SK-N-SH treated with all-trans-retinoic acid at 6 μM for 48 hours (cell line): Measurements from ENCODE around the gene MFSD6.

Experiments used
- ATAC-seq: fragments of 200-7000 bp; cut with Tn5 transposase; 3 replicates; pipeline ENCODE4 v1.9.1; 2020; ENCODE audit warnings: mild to moderate bottlenecking, moderate library complexity
- ARNTL ChIP-seq: fragments of 450-650 bp; formaldehyde crosslinking; IDR thresholded peaks from 2 replicates; pipeline ENCODE4 v1.5.0; 2020; ENCODE audit warnings: low read depth, mild to moderate bottlenecking, moderate library complexity, borderline replicate concordance
- BACH2 ChIP-seq: fragments of 250-450 bp; sonication (Bioruptor Pico); IDR thresholded peaks from 2 replicates; pipeline ENCODE4 v1.9.0; 2021; ENCODE audit warnings: mild to moderate bottlenecking, borderline replicate concordance
- CREB5 ChIP-seq: fragments of 250-450 bp; sonication (Bioruptor Pico); IDR thresholded peaks from 2 replicates; pipeline ENCODE4 v1.5.1; 2020; ENCODE audit warnings: low read depth, mild to moderate bottlenecking, moderate library complexity
- CSDC2 ChIP-seq: fragments of 250-450 bp; sonication (Bioruptor Pico); IDR thresholded peaks from 2 replicates; pipeline ENCODE4 v1.5.0; 2020; ENCODE audit warnings: mild to moderate bottlenecking, moderate library complexity
- ESRRG ChIP-seq: fragments of 250-450 bp; sonication (Bioruptor Pico); IDR thresholded peaks from 2 replicates; pipeline ENCODE4 v1.6.1; 2021; ENCODE audit warnings: mild to moderate bottlenecking
- GLIS3 ChIP-seq: fragments of 250-450 bp; sonication (Bioruptor Pico); IDR thresholded peaks from 2 replicates; pipeline ENCODE4 v1.5.0; 2020; ENCODE audit warnings: mild to moderate bottlenecking, moderate library complexity
- ISL1 ChIP-seq: fragments of 250-450 bp; sonication (Bioruptor Pico); IDR thresholded peaks from 2 replicates; pipeline ENCODE4 v2.1.2; 2022; ENCODE audit warnings: mild to moderate bottlenecking, moderate library complexity
- POU6F1 ChIP-seq: fragments of 250-450 bp; sonication (Bioruptor Pico); IDR thresholded peaks from 2 replicates; pipeline ENCODE4 v1.8.0; 2021; ENCODE audit warnings: low read depth, mild to moderate bottlenecking, moderate library complexity, borderline replicate concordance
- RARB ChIP-seq: fragments of 250-450 bp; sonication (Bioruptor Pico); IDR thresholded peaks from 2 replicates; pipeline ENCODE4 v1.8.0; 2021; ENCODE audit warnings: mild to moderate bottlenecking, moderate library complexity
- SNAI2 ChIP-seq: fragments of 250-450 bp; sonication (Bioruptor Pico); IDR thresholded peaks from 2 replicates; pipeline ENCODE4 v1.5.0; 2020; ENCODE audit warnings: mild to moderate bottlenecking, moderate library complexity
- TCF4 ChIP-seq: fragments of 250-450 bp; sonication (Bioruptor Pico); IDR thresholded peaks from 2 replicates; pipeline ENCODE4 v1.8.0; 2021; ENCODE audit warnings: mild to moderate bottlenecking, moderate library complexity, borderline replicate concordance
- TOX ChIP-seq: fragments of 250-450 bp; sonication (Bioruptor Pico); IDR thresholded peaks from 2 replicates; pipeline ENCODE4 v1.8.0; 2021; ENCODE audit warnings: mild to moderate bottlenecking, moderate library complexity, borderline replicate concordance
- ZC3H10 ChIP-seq: fragments of 250-450 bp; sonication (Bioruptor Pico); IDR thresholded peaks from 2 replicates; pipeline ENCODE4 v1.5.1; 2021; ENCODE audit warnings: mild to moderate bottlenecking, moderate library complexity
- ZFP3 ChIP-seq: fragments of 250-450 bp; sonication (Bioruptor Pico); IDR thresholded peaks from 2 replicates; pipeline ENCODE4 v1.5.0; 2020; ENCODE audit warnings: mild to moderate bottlenecking, moderate library complexity
- ZFP30 ChIP-seq: fragments of 450-650 bp; formaldehyde crosslinking; IDR thresholded peaks from 2 replicates; pipeline ENCODE4 v1.5.0; 2022; ENCODE audit warnings: mild to moderate bottlenecking, moderate library complexity
- ZNF565 ChIP-seq: fragments of 450-650 bp; formaldehyde crosslinking; conservative IDR thresholded peaks from 2 replicates; pipeline ENCODE4 v1.5.0; 2020; ENCODE audit warnings: low read depth, mild to moderate bottlenecking, moderate library complexity
- ZNF70 ChIP-seq: fragments of 450-650 bp; formaldehyde crosslinking; IDR thresholded peaks from 2 replicates; pipeline ENCODE4 v1.5.0; 2020; ENCODE audit warnings: mild to moderate bottlenecking, moderate library complexity
- TF ChIP-seq, protein P1 (sequence below): fragments of 250-450 bp; sonication (Bioruptor Pico); IDR thresholded peaks from 2 replicates; pipeline ENCODE4 v1.5.1; 2021; ENCODE audit warnings: mild to moderate bottlenecking, moderate library complexity
- TF ChIP-seq, protein P2 (sequence below): fragments of 250-450 bp; sonication (Bioruptor Pico); IDR thresholded peaks from 2 replicates; pipeline ENCODE4 v1.5.0; 2020; ENCODE audit warnings: mild to moderate bottlenecking, moderate library complexity
- TF ChIP-seq, protein P3 (sequence below): fragments of 250-450 bp; sonication (Bioruptor Pico); IDR thresholded peaks from 2 replicates; pipeline ENCODE4 v1.8.0; 2020; ENCODE audit warnings: mild to moderate bottlenecking, moderate library complexity, borderline replicate concordance

MFSD6 gene

DNA sequence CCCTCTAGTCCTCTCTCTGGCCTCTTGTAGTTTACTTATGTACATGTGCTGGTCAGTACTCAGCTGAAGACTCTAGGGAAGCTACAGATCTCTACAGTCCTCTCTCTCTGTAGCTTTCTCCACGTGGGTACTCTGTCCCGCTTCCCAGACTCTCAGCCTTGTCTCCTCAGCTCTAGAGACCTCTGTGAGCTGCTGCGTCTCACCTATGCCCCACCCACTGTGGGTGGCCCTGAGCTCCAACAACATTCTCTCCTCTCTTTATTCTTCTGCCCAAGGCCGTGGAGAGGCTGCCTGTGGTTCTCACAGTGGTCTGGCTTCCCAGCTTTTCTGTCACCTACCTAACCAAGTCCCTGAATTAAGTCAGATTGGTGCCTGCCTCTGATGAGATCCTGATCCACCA is 33.4 kb downstream of the MFSD6 start:
- TF ChIP-seq, protein P1, sequence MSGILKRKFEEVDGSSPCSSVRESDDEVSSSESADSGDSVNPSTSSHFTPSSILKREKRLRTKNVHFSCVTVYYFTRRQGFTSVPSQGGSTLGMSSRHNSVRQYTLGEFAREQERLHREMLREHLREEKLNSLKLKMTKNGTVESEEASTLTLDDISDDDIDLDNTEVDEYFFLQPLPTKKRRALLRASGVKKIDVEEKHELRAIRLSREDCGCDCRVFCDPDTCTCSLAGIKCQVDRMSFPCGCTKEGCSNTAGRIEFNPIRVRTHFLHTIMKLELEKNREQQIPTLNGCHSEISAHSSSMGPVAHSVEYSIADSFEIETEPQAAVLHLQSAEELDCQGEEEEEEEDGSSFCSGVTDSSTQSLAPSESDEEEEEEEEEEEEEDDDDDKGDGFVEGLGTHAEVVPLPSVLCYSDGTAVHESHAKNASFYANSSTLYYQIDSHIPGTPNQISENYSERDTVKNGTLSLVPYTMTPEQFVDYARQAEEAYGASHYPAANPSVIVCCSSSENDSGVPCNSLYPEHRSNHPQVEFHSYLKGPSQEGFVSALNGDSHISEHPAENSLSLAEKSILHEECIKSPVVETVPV (CRISPR knock-in tag) = no peak
- TF ChIP-seq, all 23 proteins: peak for 0
- ATAC-seq = no peak

DNA sequence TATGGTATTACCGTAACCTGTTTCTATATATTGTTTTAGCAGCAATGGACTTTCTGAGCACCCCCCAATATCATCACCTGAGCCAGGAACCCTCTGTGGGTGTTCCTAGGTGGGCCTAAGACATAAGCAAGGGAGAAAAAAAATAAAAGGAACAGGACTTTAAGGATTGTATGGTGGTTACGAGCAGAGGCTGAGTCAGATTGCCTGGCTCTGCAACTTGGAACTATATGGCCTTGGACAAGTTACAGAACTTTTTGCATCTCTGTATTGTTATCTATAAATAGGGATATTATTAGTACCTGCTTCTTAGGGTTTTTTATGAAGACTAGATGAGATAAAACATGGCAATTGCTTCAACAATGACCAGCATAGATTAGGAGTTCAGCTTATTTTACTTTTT is 34.9 kb downstream of the MFSD6 start:
- ATAC-seq = no peak
- TF ChIP-seq CSDC2 (no peak), TOX (CRISPR knock-in tag) (no peak), BACH2 (CRISPR knock-in tag) (no peak), ESRRG (CRISPR knock-in tag) (no peak), ARNTL (no peak), GLIS3 (CRISPR knock-in tag) (no peak), RARB (CRISPR knock-in tag) (no peak), ISL1 (CRISPR knock-in tag) (no peak), ZNF565 (CRISPR knock-in tag) (no peak), ZFP30 (CRISPR knock-in tag) (no peak)
- TF ChIP-seq, all 23 proteins: peak for 0

- peak; percentile 93 for ATAC-seq
- TF ChIP-seq ISL1 (CRISPR knock-in tag) = peak; percentile 91
- TF ChIP-seq, protein P1 (CRISPR knock-in tag) = peak; percentile 72; the same call in 1 of the 2 replicates
- no peak for TF ChIP-seq ZC3H10 (CRISPR knock-in tag)
- no peak for TF ChIP-seq ZNF70 (CRISPR knock-in tag)
- no peak for TF ChIP-seq ZFP3
Measured at GRCh38 chr2:190443778-190444481, 35.8 kb downstream of the MFSD6 start.

DNA sequence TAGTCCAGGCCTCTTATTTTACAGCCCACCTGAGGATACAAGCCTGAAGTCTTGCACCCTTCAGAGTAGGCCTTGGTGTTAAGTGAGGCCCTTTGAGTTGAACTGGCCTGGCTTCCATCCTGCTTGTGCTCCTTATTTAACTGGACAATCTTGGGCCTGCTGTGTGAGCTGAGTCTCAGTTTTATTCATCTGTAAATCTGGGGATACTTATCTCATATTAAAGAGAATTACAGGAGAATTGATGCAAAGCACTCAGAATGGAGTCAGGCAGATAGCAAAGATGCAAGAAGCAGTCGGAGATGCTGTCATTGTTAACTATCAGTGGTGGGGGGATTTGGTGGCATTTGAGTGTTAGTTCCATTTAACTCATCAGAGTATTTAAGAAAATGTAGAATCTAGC is 36.8 kb downstream of the MFSD6 start:
- TF ChIP-seq CREB5 (CRISPR knock-in tag) (no peak), TCF4 (CRISPR knock-in tag) (peak; percentile 78; the same call in 1 of the 2 replicates), ISL1 (CRISPR knock-in tag) (peak; percentile 78), SNAI2 (CRISPR knock-in tag) (0 out of 2 replicates have a peak, but pooled peaks have one; percentile 46), ZNF565 (CRISPR knock-in tag) (no peak), ARNTL (no peak)
- ATAC-seq = peak; percentile 64

- ATAC-seq = no peak
- TF ChIP-seq, protein P2, sequence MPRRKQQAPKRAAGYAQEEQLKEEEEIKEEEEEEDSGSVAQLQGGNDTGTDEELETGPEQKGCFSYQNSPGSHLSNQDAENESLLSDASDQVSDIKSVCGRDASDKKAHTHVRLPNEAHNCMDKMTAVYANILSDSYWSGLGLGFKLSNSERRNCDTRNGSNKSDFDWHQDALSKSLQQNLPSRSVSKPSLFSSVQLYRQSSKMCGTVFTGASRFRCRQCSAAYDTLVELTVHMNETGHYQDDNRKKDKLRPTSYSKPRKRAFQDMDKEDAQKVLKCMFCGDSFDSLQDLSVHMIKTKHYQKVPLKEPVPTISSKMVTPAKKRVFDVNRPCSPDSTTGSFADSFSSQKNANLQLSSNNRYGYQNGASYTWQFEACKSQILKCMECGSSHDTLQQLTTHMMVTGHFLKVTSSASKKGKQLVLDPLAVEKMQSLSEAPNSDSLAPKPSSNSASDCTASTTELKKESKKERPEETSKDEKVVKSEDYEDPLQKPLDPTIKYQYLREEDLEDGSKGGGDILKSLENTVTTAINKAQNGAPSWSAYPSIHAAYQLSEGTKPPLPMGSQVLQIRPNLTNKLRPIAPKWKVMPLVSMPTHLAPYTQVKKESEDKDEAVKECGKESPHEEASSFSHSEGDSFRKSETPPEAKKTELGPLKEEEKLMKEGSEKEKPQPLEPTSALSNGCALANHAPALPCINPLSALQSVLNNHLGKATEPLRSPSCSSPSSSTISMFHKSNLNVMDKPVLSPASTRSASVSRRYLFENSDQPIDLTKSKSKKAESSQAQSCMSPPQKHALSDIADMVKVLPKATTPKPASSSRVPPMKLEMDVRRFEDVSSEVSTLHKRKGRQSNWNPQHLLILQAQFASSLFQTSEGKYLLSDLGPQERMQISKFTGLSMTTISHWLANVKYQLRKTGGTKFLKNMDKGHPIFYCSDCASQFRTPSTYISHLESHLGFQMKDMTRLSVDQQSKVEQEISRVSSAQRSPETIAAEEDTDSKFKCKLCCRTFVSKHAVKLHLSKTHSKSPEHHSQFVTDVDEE (CRISPR knock-in tag) = no peak
- TF ChIP-seq ARNTL (no peak), TCF4 (CRISPR knock-in tag) (no peak), CSDC2 (no peak), ZFP3 (no peak), ISL1 (CRISPR knock-in tag) (no peak), ESRRG (CRISPR knock-in tag) (no peak), ZNF565 (CRISPR knock-in tag) (no peak), RARB (CRISPR knock-in tag) (no peak), CREB5 (CRISPR knock-in tag) (no peak), ZNF70 (CRISPR knock-in tag) (no peak), POU6F1 (CRISPR knock-in tag) (no peak), GLIS3 (CRISPR knock-in tag) (no peak), SNAI2 (CRISPR knock-in tag) (no peak)
- TF ChIP-seq, protein P3, sequence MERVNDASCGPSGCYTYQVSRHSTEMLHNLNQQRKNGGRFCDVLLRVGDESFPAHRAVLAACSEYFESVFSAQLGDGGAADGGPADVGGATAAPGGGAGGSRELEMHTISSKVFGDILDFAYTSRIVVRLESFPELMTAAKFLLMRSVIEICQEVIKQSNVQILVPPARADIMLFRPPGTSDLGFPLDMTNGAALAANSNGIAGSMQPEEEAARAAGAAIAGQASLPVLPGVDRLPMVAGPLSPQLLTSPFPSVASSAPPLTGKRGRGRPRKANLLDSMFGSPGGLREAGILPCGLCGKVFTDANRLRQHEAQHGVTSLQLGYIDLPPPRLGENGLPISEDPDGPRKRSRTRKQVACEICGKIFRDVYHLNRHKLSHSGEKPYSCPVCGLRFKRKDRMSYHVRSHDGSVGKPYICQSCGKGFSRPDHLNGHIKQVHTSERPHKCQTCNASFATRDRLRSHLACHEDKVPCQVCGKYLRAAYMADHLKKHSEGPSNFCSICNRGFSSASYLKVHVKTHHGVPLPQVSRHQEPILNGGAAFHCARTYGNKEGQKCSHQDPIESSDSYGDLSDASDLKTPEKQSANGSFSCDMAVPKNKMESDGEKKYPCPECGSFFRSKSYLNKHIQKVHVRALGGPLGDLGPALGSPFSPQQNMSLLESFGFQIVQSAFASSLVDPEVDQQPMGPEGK = no peak
Measured at GRCh38 chr2:190446193-190446592, 38.0 kb downstream of the MFSD6 start.
